Measurements from ENCODE around the gene IFT27. TPM values are rescaled to one million over a fixed set of nuclear protein-coding genes. Genes with fewer than 3 reads are reported as not detected.

IFT27 gene
- polyA plus RNA-seq, 1 experiment: 23.0 TPM

- no peaks in the 10 kb centered on the region for H3K36me3 ChIP-seq (ENCODE audit: control insufficient read depth, insufficient read depth, low read length)
- POLR2A ChIA-PET: no interaction called here
- CTCF ChIA-PET: interaction anchor here (0.8 to 10.4 kb wide), 5 partner anchors 19 to 242 kb away, joined by 3 to 89 read pairs (median 6); partner anchors contain the start of gene NCF4
- H3K4me3 ChIP-seq (ENCODE audit: low read depth, low read length): no peak overlapping the region
- no peak for DNase-seq (ENCODE audit: low read depth)
- TF ChIP-seq CTCF (IDR thresholded peaks at IDR 0.05; ENCODE audit: insufficient read depth, low read depth, low read length): no peak
- H3K27me3 ChIP-seq (ENCODE audit: control insufficient read depth, insufficient read depth, low read length): peaks cover 29% of the 10 kb centered on the region
Observed at GRCh38 chr22:36783743-36784142, 7.8 kb upstream of the IFT27 start.

GRCh38 chr22:36781656-36782627, 6.0 kb upstream of the IFT27 start:
- DNase-seq (ENCODE audit: low read depth): no peak
- H3K4me3 ChIP-seq (ENCODE audit: low read depth, low read length): no peak overlapping the region
- POLR2A ChIA-PET: no interaction called here
- CTCF ChIA-PET: interaction anchor here (0.6 to 10.4 kb wide), 26 partner anchors 9 to 421 kb away, joined by 3 to 89 read pairs (median 4); partner anchors contain the start of genes NCF4 and TST
- H3K36me3 ChIP-seq (ENCODE audit: control insufficient read depth, insufficient read depth, low read length): no peaks in the 10 kb centered on the region
- TF ChIP-seq CTCF (IDR thresholded peaks at IDR 0.05; ENCODE audit: insufficient read depth, low read depth, low read length): peak; percentile 91
- H3K27me3 ChIP-seq (ENCODE audit: control insufficient read depth, insufficient read depth, low read length): peaks cover 18% of the 10 kb centered on the region

- POLR2A ChIA-PET: no interaction called here
- no peaks in the 10 kb centered on the region for H3K27me3 ChIP-seq (ENCODE audit: control insufficient read depth, insufficient read depth, low read length)
- CTCF ChIA-PET: interaction anchor here (1.2 to 10.4 kb wide), 3 partner anchors 80 to 422 kb away, joined by 3 to 89 read pairs (median 4); partner anchors contain the start of gene NCF4
- H3K4me3 ChIP-seq (ENCODE audit: low read depth, low read length): no peak overlapping the region
- no peaks in the 10 kb centered on the region for H3K36me3 ChIP-seq (ENCODE audit: control insufficient read depth, insufficient read depth, low read length)
- no peak for TF ChIP-seq CTCF (IDR thresholded peaks at IDR 0.05; ENCODE audit: insufficient read depth, low read depth, low read length)
- DNase-seq (ENCODE audit: low read depth): no peak
Observed at GRCh38 chr22:36778020-36778419, 2.1 kb upstream of the IFT27 start.

GRCh38 chr22:36776722-36777121, 803 bp upstream of the IFT27 start:
- H3K36me3 ChIP-seq (ENCODE audit: control insufficient read depth, insufficient read depth, low read length): no peaks in the 10 kb centered on the region
- POLR2A ChIA-PET: interaction anchor here (0.8 kb wide), 1 partner anchor 15 kb away, joined by 3 read pairs; no protein-coding TSS in a partner anchor
- no peak overlapping the region for H3K4me3 ChIP-seq (ENCODE audit: low read depth, low read length)
- CTCF ChIA-PET: interaction anchor here (1.1 to 2.3 kb wide), 3 partner anchors 80 to 230 kb away, joined by 3 to 13 read pairs (median 6); no protein-coding TSS in a partner anchor
- no peak for TF ChIP-seq CTCF (IDR thresholded peaks at IDR 0.05; ENCODE audit: insufficient read depth, low read depth, low read length)
- no peak for DNase-seq (ENCODE audit: low read depth)
- H3K27me3 ChIP-seq (ENCODE audit: control insufficient read depth, insufficient read depth, low read length): no peaks in the 10 kb centered on the region

GRCh38 chr22:36775586-36775963, 344 bp downstream of the IFT27 start:
- DNase-seq (ENCODE audit: low read depth): no peak
- CTCF ChIA-PET: interaction anchor here (0.6 to 3.9 kb wide), 10 partner anchors 11 to 265 kb away, joined by 3 to 37 read pairs (median 6); no protein-coding TSS in a partner anchor
- Histone ChIP-seq H3K27me3 (ENCODE audit: control insufficient read depth, insufficient read depth, low read length) (no peaks in the 10 kb centered on the region), H3K36me3 (ENCODE audit: control insufficient read depth, insufficient read depth, low read length) (no peaks in the 10 kb centered on the region), H3K4me3 (ENCODE audit: low read depth, low read length) (peak overlapping the region; percentile 81)
- POLR2A ChIA-PET: interaction anchor here (0.7 kb wide), 1 partner anchor 598 kb away, joined by 3 read pairs; no protein-coding TSS in a partner anchor
- TF ChIP-seq CTCF (IDR thresholded peaks at IDR 0.05; ENCODE audit: insufficient read depth, low read depth, low read length): no peak
